ENCODE data around the gene STX12.

GRCh38 chr1:27774654-27775053 lies 1.6 kb downstream of the STX12 start:
- TF ChIP-seq SP1 (IDR thresholded peaks at IDR 0.05) (no peak), ELF4 (IDR thresholded peaks at IDR 0.05) (no peak), BHLHE40 (IDR thresholded peaks at IDR 0.05; ENCODE audit: borderline replicate concordance) (no peak), LEF1 (IDR thresholded peaks at IDR 0.05; ENCODE audit: borderline replicate concordance) (no peak), L3MBTL2 (conservative IDR thresholded peaks at IDR 0.05) (no peak), ARNT (IDR thresholded peaks at IDR 0.05) (no peak), CTBP1 (IDR thresholded peaks at IDR 0.05; ENCODE audit: borderline replicate concordance) (no peak), FOXM1 (IDR thresholded peaks at IDR 0.05; ENCODE audit: borderline replicate concordance) (no peak), FOXA1 (IDR thresholded peaks at IDR 0.05) (no peak), HDGF (IDR thresholded peaks at IDR 0.05; ENCODE audit: borderline replicate concordance) (no peak), FOXK2 (IDR thresholded peaks at IDR 0.05) (no peak), PKNOX1 (IDR thresholded peaks at IDR 0.05) (no peak)
